ENCODE results near the gene ZSWIM5. TPM values are rescaled to one million over a fixed set of nuclear protein-coding genes. Genes with fewer than 3 reads are reported as not detected.
A peak's percentile ranks its signal among the peaks of the same experiment; 100 is the strongest.
"Not testable (repeated sequence)": the region's sequence is repeated elsewhere in the genome, so short reads cannot be mapped to it uniquely, and the experiment has no call there.

ZSWIM5 gene
- 1 to 10 TPM; 3.8 to 8.1 (median 4.3) TPM for polyA plus RNA-seq
- long read RNA-seq, donor 1: 0 reads
- long read RNA-seq, donor 2: 0 reads
- long read RNA-seq, donor 3: 0 reads
- long read RNA-seq, donor 4: 0 reads
- long read RNA-seq, donor 5: 0 reads
- long read RNA-seq, donor 6: 0 reads
- long read RNA-seq, donor 7: 0 reads
- long read RNA-seq, donor 8: 0 reads
- long read RNA-seq, donor 9: 0 reads
- long read RNA-seq, donor 10: 0 reads

GRCh38 chr1:45205910-45206721 is at the start of gene ZSWIM5:
TSS of gene ZSWIM5 (minus strand) at chr1:45206605. CDS start at chr1:45206350, 255 bp downstream.
- Histone ChIP-seq H3K27ac (ENCODE audit: low read depth in 1 of 3, low read length in 2 of 3) (peak within 1 kb of the TSS; percentile 80 to 87 (median 86)), H3K36me3 (ENCODE audit: control insufficient read depth in 3 of 3, insufficient read depth in 2 of 3, low read depth in 1 of 3, low read length in 3 of 3) (no peaks in the 10 kb centered on the region), H3K27me3 (ENCODE audit: control insufficient read depth in 3 of 3, insufficient read depth in 3 of 3, low read length in 3 of 3) (no peaks in the 10 kb centered on the region), H3K4me1 (ENCODE audit: control insufficient read depth in 3 of 3, insufficient read depth in 2 of 3, low read depth in 1 of 3, low read length in 2 of 3) (peaks cover 0 to 4% (median 2%) of the 10 kb centered on the region in 3 donors), H3K9me3 (ENCODE audit: control insufficient read depth in 2 of 2, insufficient read depth in 1 of 2, low read depth in 1 of 2, low read length in 1 of 2) (no peaks in the 10 kb centered on the region), H3K4me3 (ENCODE audit: low read depth in 1 of 3, low read length in 3 of 3) (peak within 1 kb of the TSS; percentile 71 to 94 (median 77))
- no peak for FAIRE-seq
- DNase-seq: peak; percentile 73 to 91
- 0 to 1% (median 0%) methylated on average over 70 to 118 of the region's 118 CpGs for WGBS, 3 donors

GRCh38 chr1:45254490-45254889 is 48.1 kb upstream of the ZSWIM5 start:
- Histone ChIP-seq H3K9me3 (ENCODE audit: control insufficient read depth in 2 of 2, insufficient read depth in 1 of 2, low read depth in 1 of 2, low read length in 1 of 2) (peaks cover 2 to 23% of the 10 kb centered on the region in 2 donors), H3K4me3 (ENCODE audit: low read depth in 1 of 3, low read length in 3 of 3) (no peak overlapping the region), H3K36me3 (ENCODE audit: control insufficient read depth in 3 of 3, insufficient read depth in 2 of 3, low read depth in 1 of 3, low read length in 3 of 3) (no peaks in the 10 kb centered on the region), H3K27ac (ENCODE audit: low read depth in 1 of 3, low read length in 2 of 3) (no peak overlapping the region), H3K27me3 (ENCODE audit: control insufficient read depth in 3 of 3, insufficient read depth in 3 of 3, low read length in 3 of 3) (no peaks in the 10 kb centered on the region), H3K4me1 (ENCODE audit: control insufficient read depth in 3 of 3, insufficient read depth in 2 of 3, low read depth in 1 of 3, low read length in 2 of 3) (peaks cover 0 to 4% (median 3%) of the 10 kb centered on the region in 3 donors)
- FAIRE-seq (no peak), DNase-seq (peak; percentile 52 to 83)

GRCh38 chr1:45250544-45250943 is 44.1 kb upstream of the ZSWIM5 start:
- H3K27me3 ChIP-seq (ENCODE audit: control insufficient read depth in 3 of 3, insufficient read depth in 3 of 3, low read length in 3 of 3): no peaks in the 10 kb centered on the region
- no peak for FAIRE-seq
- H3K36me3 ChIP-seq (ENCODE audit: control insufficient read depth in 3 of 3, insufficient read depth in 2 of 3, low read depth in 1 of 3, low read length in 3 of 3): no peaks in the 10 kb centered on the region
- no peak for DNase-seq
- WGBS, 3 donors: 0% methylated on average over 1 of the region's 1 CpG
- no peaks in the 10 kb centered on the region for H3K9me3 ChIP-seq (ENCODE audit: control insufficient read depth in 2 of 2, insufficient read depth in 1 of 2, low read depth in 1 of 2, low read length in 1 of 2)
- H3K4me1 ChIP-seq (ENCODE audit: control insufficient read depth in 3 of 3, insufficient read depth in 2 of 3, low read depth in 1 of 3, low read length in 2 of 3): peaks cover 0 to 4% (median 3%) of the 10 kb centered on the region in 3 donors
- H3K27ac ChIP-seq (ENCODE audit: low read depth in 1 of 3, low read length in 2 of 3): no peak overlapping the region
- H3K4me3 ChIP-seq (ENCODE audit: low read depth in 1 of 3, low read length in 3 of 3): no peak overlapping the region

- WGBS, 3 donors: 95 to 96% (median 95%) methylated on average over 23 to 30 of the region's 30 CpGs
- FAIRE-seq: not testable (repeated sequence)
These were observed 41.6 kb upstream of the ZSWIM5 start for GRCh38 chr1:45248004-45248403.

GRCh38 chr1:45246760-45247159 is 40.4 kb upstream of the ZSWIM5 start:
- DNase-seq (no peak), FAIRE-seq (no peak)
- Histone ChIP-seq H3K4me1 (ENCODE audit: control insufficient read depth in 3 of 3, insufficient read depth in 2 of 3, low read depth in 1 of 3, low read length in 2 of 3) (no peaks in the 10 kb centered on the region), H3K36me3 (ENCODE audit: control insufficient read depth in 3 of 3, insufficient read depth in 2 of 3, low read depth in 1 of 3, low read length in 3 of 3) (no peaks in the 10 kb centered on the region), H3K27me3 (ENCODE audit: control insufficient read depth in 3 of 3, insufficient read depth in 3 of 3, low read length in 3 of 3) (no peaks in the 10 kb centered on the region), H3K9me3 (ENCODE audit: control insufficient read depth in 2 of 2, insufficient read depth in 1 of 2, low read depth in 1 of 2, low read length in 1 of 2) (peaks cover 0 to 6% of the 10 kb centered on the region in 2 donors), H3K4me3 (ENCODE audit: low read depth in 1 of 3, low read length in 3 of 3) (no peak overlapping the region), H3K27ac (ENCODE audit: low read depth in 1 of 3, low read length in 2 of 3) (peak overlapping the region in 1 of 3 donors; percentile 70)
- WGBS, 3 donors: 40 to 53% (median 46%) methylated on average over 2 of the region's 2 CpGs

More at GRCh38 chr1:45248004-45248403, 41.6 kb upstream of the ZSWIM5 start:
- not testable (repeated sequence) for H3K36me3 ChIP-seq (ENCODE audit: control insufficient read depth in 3 of 3, insufficient read depth in 2 of 3, low read depth in 1 of 3, low read length in 3 of 3); H3K27me3 ChIP-seq (ENCODE audit: control insufficient read depth in 3 of 3, insufficient read depth in 3 of 3, low read length in 3 of 3); H3K9me3 ChIP-seq (ENCODE audit: control insufficient read depth in 2 of 2, insufficient read depth in 1 of 2, low read depth in 1 of 2, low read length in 1 of 2); H3K4me3 ChIP-seq (ENCODE audit: low read depth in 1 of 3, low read length in 3 of 3); DNase-seq; H3K4me1 ChIP-seq (ENCODE audit: control insufficient read depth in 3 of 3, insufficient read depth in 2 of 3, low read depth in 1 of 3, low read length in 2 of 3); H3K27ac ChIP-seq (ENCODE audit: low read depth in 1 of 3, low read length in 2 of 3)

- H3K27me3 ChIP-seq (ENCODE audit: control insufficient read depth in 3 of 3, insufficient read depth in 3 of 3, low read length in 3 of 3); H3K4me1 ChIP-seq (ENCODE audit: control insufficient read depth in 3 of 3, insufficient read depth in 2 of 3, low read depth in 1 of 3, low read length in 2 of 3); FAIRE-seq; H3K4me3 ChIP-seq (ENCODE audit: low read depth in 1 of 3, low read length in 3 of 3); H3K36me3 ChIP-seq (ENCODE audit: control insufficient read depth in 3 of 3, insufficient read depth in 2 of 3, low read depth in 1 of 3, low read length in 3 of 3); H3K9me3 ChIP-seq (ENCODE audit: control insufficient read depth in 2 of 2, insufficient read depth in 1 of 2, low read depth in 1 of 2, low read length in 1 of 2); DNase-seq; H3K27ac ChIP-seq (ENCODE audit: low read depth in 1 of 3, low read length in 2 of 3): not testable (repeated sequence)
- WGBS, 3 donors: 62 to 75% (median 68%) methylated on average over 3 of the region's 3 CpGs
These were observed 40.0 kb upstream of the ZSWIM5 start for GRCh38 chr1:45246359-45246758.

GRCh38 chr1:45244660-45245059 is 38.3 kb upstream of the ZSWIM5 start:
- peaks cover 0 to 16% of the 10 kb centered on the region in 2 donors for H3K9me3 ChIP-seq (ENCODE audit: control insufficient read depth in 2 of 2, insufficient read depth in 1 of 2, low read depth in 1 of 2, low read length in 1 of 2)
- DNase-seq: no peak
- no peaks in the 10 kb centered on the region for H3K27me3 ChIP-seq (ENCODE audit: control insufficient read depth in 3 of 3, insufficient read depth in 3 of 3, low read length in 3 of 3)
- no peak for FAIRE-seq
- no peak overlapping the region for H3K4me3 ChIP-seq (ENCODE audit: low read depth in 1 of 3, low read length in 3 of 3)
- no peak overlapping the region for H3K27ac ChIP-seq (ENCODE audit: low read depth in 1 of 3, low read length in 2 of 3)
- H3K4me1 ChIP-seq (ENCODE audit: control insufficient read depth in 3 of 3, insufficient read depth in 2 of 3, low read depth in 1 of 3, low read length in 2 of 3): no peaks in the 10 kb centered on the region
- no peaks in the 10 kb centered on the region for H3K36me3 ChIP-seq (ENCODE audit: control insufficient read depth in 3 of 3, insufficient read depth in 2 of 3, low read depth in 1 of 3, low read length in 3 of 3)

- H3K36me3 ChIP-seq (ENCODE audit: control insufficient read depth in 3 of 3, insufficient read depth in 2 of 3, low read depth in 1 of 3, low read length in 3 of 3): no peaks in the 10 kb centered on the region
- H3K27ac ChIP-seq (ENCODE audit: low read depth in 1 of 3, low read length in 2 of 3): no peak overlapping the region
- H3K4me1 ChIP-seq (ENCODE audit: control insufficient read depth in 3 of 3, insufficient read depth in 2 of 3, low read depth in 1 of 3, low read length in 2 of 3): no peaks in the 10 kb centered on the region
- H3K9me3 ChIP-seq (ENCODE audit: control insufficient read depth in 2 of 2, insufficient read depth in 1 of 2, low read depth in 1 of 2, low read length in 1 of 2): peaks cover 0 to 16% of the 10 kb centered on the region in 2 donors
- FAIRE-seq: no peak
- H3K27me3 ChIP-seq (ENCODE audit: control insufficient read depth in 3 of 3, insufficient read depth in 3 of 3, low read length in 3 of 3): no peaks in the 10 kb centered on the region
- DNase-seq: no peak
- WGBS, 3 donors: 87 to 93% (median 89%) methylated on average over 3 of the region's 3 CpGs
- no peak overlapping the region for H3K4me3 ChIP-seq (ENCODE audit: low read depth in 1 of 3, low read length in 3 of 3)
These were observed 37.3 kb upstream of the ZSWIM5 start for GRCh38 chr1:45243476-45244343.
